Upper lobe of right lung (tissue), 1 donor: ENCODE measurements around the gene INPP5A. TPM values are rescaled to one million over a fixed set of nuclear protein-coding genes. Genes with fewer than 3 reads are reported as not detected.

ENCODE experiments used
- ATAC-seq: fragments of 200-7000 bp; cut with Tn5 transposase; one replicate; pipeline ENCODE4 v1.9.1; 2020; ENCODE audit warnings: mild to moderate bottlenecking, moderate library complexity
- DNase-seq: peaks from one replicate; pipeline ENCODE4 v3.0.0-alpha.2; 2020
- H3K27ac ChIP-seq: fragments of 200-600 bp; one replicate; pipeline ENCODE4 v1.8.0; 2022
- H3K27me3 ChIP-seq: fragments of 200-600 bp; one replicate; pipeline ENCODE4 v1.8.0; 2022; ENCODE audit warnings: mild to moderate bottlenecking
- H3K36me3 ChIP-seq: fragments of 200-600 bp; one replicate; pipeline ENCODE4 v1.8.0; 2022
- H3K4me1 ChIP-seq: fragments of 200-600 bp; one replicate; pipeline ENCODE4 v1.8.0; 2022
- H3K4me3 ChIP-seq: fragments of 200-600 bp; one replicate; pipeline ENCODE4 v1.8.0; 2022; ENCODE audit warnings: mild to moderate bottlenecking
- H3K9me3 ChIP-seq: fragments of 200-600 bp; one replicate; pipeline ENCODE4 v1.8.0; 2022
- CTCF ChIP-seq: fragments of 200-600 bp; IDR thresholded peaks from one replicate; pipeline ENCODE4 v1.8.0; 2022; ENCODE audit warnings: antibody characterized with exemption
- intact Hi-C: fragments of 100-400 bp; cut with DNase I; formaldehyde crosslinking; loops from one replicate; pipeline ENCODE4 v1.11.0; 2022
- total RNA-seq: library from RNA; stranded (reverse); fragmentation: NEBNext Ultra II Directional; extraction: Animal tissue kit (Norgen Biotek cat#: 25700); gene quantifications from one replicate; pipeline ENCODE4 v1.2.1, GENCODE V29; 2021
- donor health status: DM: no; HTN: yes; CAD: no; lungs with severe emphysema.

Gene INPP5A
- total RNA-seq, 1 donor from 2014 or later: 38.3 TPM

- Histone ChIP-seq H3K9me3 (no peaks in the 10 kb centered on the region), H3K4me1 (no peaks in the 10 kb centered on the region), H3K4me3 (no peak overlapping the region), H3K27ac (no peak overlapping the region), H3K27me3 (no peaks in the 10 kb centered on the region), H3K36me3 (peaks cover 25% of the 10 kb centered on the region)
- ATAC-seq: no peak
- TF ChIP-seq CTCF: no peak
- no peak for DNase-seq
- intact Hi-C loops: no loop called here
Observed at GRCh38 chr10:132729810-132730572, 192.4 kb downstream of the INPP5A start.

- H3K27ac ChIP-seq: no peak overlapping the region
- no peaks in the 10 kb centered on the region for H3K4me1 ChIP-seq
- peaks cover 25% of the 10 kb centered on the region for H3K36me3 ChIP-seq
- intact Hi-C loops: no loop called here
- ATAC-seq (no peak), DNase-seq (no peak)
- H3K9me3 ChIP-seq: no peaks in the 10 kb centered on the region
- no peaks in the 10 kb centered on the region for H3K27me3 ChIP-seq
- no peak for TF ChIP-seq CTCF
- H3K4me3 ChIP-seq: no peak overlapping the region
Observed at GRCh38 chr10:132730573-132730953, 193.0 kb downstream of the INPP5A start.

GRCh38 chr10:132732518-132732917, 194.9 kb downstream of the INPP5A start:
- H3K4me3 ChIP-seq: no peak overlapping the region
- H3K36me3 ChIP-seq: peaks cover 14% of the 10 kb centered on the region
- ATAC-seq (no peak), DNase-seq (no peak)
- TF ChIP-seq CTCF: no peak
- H3K27me3 ChIP-seq: no peaks in the 10 kb centered on the region
- intact Hi-C loops: no loop called here
- H3K4me1 ChIP-seq: no peaks in the 10 kb centered on the region
- no peak overlapping the region for H3K27ac ChIP-seq
- no peaks in the 10 kb centered on the region for H3K9me3 ChIP-seq

GRCh38 chr10:132733926-132734325, 196.3 kb downstream of the INPP5A start:
- Histone ChIP-seq H3K4me1 (no peaks in the 10 kb centered on the region), H3K9me3 (no peaks in the 10 kb centered on the region), H3K4me3 (no peak overlapping the region), H3K36me3 (peaks cover 7% of the 10 kb centered on the region), H3K27ac (no peak overlapping the region), H3K27me3 (no peaks in the 10 kb centered on the region)
- TF ChIP-seq CTCF: no peak
- no peak for DNase-seq
- intact Hi-C loops: no loop called here
- ATAC-seq: no peak

- H3K27me3 ChIP-seq: no peaks in the 10 kb centered on the region
- H3K36me3 ChIP-seq: peaks cover 7% of the 10 kb centered on the region
- intact Hi-C loops: no loop called here
- H3K4me3 ChIP-seq: no peak overlapping the region
- DNase-seq: no peak
- no peak for TF ChIP-seq CTCF
- H3K9me3 ChIP-seq: no peaks in the 10 kb centered on the region
- no peak overlapping the region for H3K27ac ChIP-seq
- no peaks in the 10 kb centered on the region for H3K4me1 ChIP-seq
- ATAC-seq: no peak
Observed at GRCh38 chr10:132735341-132735775, 197.8 kb downstream of the INPP5A start.
